HG03521 (cell line): ENCODE results near the gene SNCB.
"Not testable (repeated sequence)": the region's sequence is repeated elsewhere in the genome, so short reads cannot be mapped to it uniquely, and the experiment has no call there.

Experiments
- ATAC-seq: cut with Tn5 transposase; IDR thresholded peaks from one replicate; pipeline ENCODE4 v1.9.1; 2021; ENCODE audit warnings: mild to moderate bottlenecking, moderate library complexity; ENCODE audit not compliant: unreplicated experiment

The SNCB gene

GRCh38 chr5:176606032-176606431, 24.3 kb downstream of the SNCB start:
- no peak for ATAC-seq

GRCh38 chr5:176603091-176603490, 27.2 kb downstream of the SNCB start:
- ATAC-seq, result no peak

GRCh38 chr5:176601901-176602482, 28.3 kb downstream of the SNCB start:
- no peak for ATAC-seq

GRCh38 chr5:176599749-176600430, 30.4 kb downstream of the SNCB start:
- not testable (repeated sequence) for ATAC-seq

GRCh38 chr5:176597417-176598389, 32.6 kb downstream of the SNCB start:
- no peak for ATAC-seq

GRCh38 chr5:176596689-176597416, 33.5 kb downstream of the SNCB start:
- no peak for ATAC-seq

GRCh38 chr5:176596069-176596644, 34.2 kb downstream of the SNCB start:
- ATAC-seq, result no peak

GRCh38 chr5:176595386-176595943, 34.9 kb downstream of the SNCB start:
- ATAC-seq, result no peak

GRCh38 chr5:176594554-176594953, 35.8 kb downstream of the SNCB start:
- no peak for ATAC-seq

GRCh38 chr5:176593273-176593869, 37.0 kb downstream of the SNCB start:
- ATAC-seq, result no peak

GRCh38 chr5:176592573-176592972, 37.8 kb downstream of the SNCB start:
- no peak for ATAC-seq

- ATAC-seq, result not testable (repeated sequence)
These were observed 38.7 kb downstream of the SNCB start for GRCh38 chr5:176591667-176592066.

GRCh38 chr5:176590035-176590717, 40.2 kb downstream of the SNCB start:
- no peak for ATAC-seq

GRCh38 chr5:176589039-176589769, 41.1 kb downstream of the SNCB start:
- no peak for ATAC-seq

- ATAC-seq, result no peak
These were observed 42.0 kb downstream of the SNCB start for GRCh38 chr5:176588297-176588696.

GRCh38 chr5:176587398-176587797, 42.9 kb downstream of the SNCB start:
- ATAC-seq, result no peak

GRCh38 chr5:176583076-176583475, 47.3 kb downstream of the SNCB start:
- ATAC-seq, result no peak

GRCh38 chr5:176581361-176581760, 49.0 kb downstream of the SNCB start:
- ATAC-seq, result no peak

- no peak for ATAC-seq
These were observed 51.0 kb downstream of the SNCB start for GRCh38 chr5:176579323-176579722.
